OCI-LY7 (cell line): ENCODE measurements around the gene SERINC1.

Source experiments
- EZH2phosphoT487 ChIP-seq: fragments of 200-600 bp; sonication (generic); IDR thresholded peaks from 2 replicates; pipeline ENCODE4 v1.6.1; 2018; ENCODE audit warnings: low read depth, borderline replicate concordance, mild to moderate bottlenecking, mixed run types, antibody characterized with exemption, low read length, moderate library complexity, mixed read lengths
- TF ChIP-seq, protein P1 (sequence below): fragments of 200-600 bp; sonication (generic); conservative IDR thresholded peaks from 2 replicates; pipeline ENCODE4 v1.5.1; 2014; ENCODE audit warnings: mild to moderate bottlenecking, antibody characterized with exemption, low read length, moderate library complexity, mixed read lengths

DNA sequence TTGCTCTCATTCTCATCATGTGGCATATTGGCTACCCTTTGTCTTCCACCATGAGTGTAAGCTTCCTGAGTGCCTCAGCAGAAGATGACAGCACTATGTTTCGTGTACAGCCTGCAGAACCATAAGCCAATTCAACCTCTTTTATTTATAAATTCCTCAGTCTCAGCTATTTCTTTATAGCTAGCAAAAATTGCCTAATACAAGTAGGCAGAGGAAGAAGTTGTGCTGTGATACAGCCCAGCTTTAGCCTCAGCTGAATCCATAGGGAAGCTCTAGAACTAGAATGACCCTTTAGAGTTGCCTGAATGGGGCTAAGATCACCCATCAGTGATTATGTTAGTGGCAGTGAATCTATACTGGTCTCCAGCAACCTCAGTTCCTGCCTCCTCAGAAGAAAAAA lies 19.0 kb upstream of the SERINC1 start:
- TF ChIP-seq, protein P1, sequence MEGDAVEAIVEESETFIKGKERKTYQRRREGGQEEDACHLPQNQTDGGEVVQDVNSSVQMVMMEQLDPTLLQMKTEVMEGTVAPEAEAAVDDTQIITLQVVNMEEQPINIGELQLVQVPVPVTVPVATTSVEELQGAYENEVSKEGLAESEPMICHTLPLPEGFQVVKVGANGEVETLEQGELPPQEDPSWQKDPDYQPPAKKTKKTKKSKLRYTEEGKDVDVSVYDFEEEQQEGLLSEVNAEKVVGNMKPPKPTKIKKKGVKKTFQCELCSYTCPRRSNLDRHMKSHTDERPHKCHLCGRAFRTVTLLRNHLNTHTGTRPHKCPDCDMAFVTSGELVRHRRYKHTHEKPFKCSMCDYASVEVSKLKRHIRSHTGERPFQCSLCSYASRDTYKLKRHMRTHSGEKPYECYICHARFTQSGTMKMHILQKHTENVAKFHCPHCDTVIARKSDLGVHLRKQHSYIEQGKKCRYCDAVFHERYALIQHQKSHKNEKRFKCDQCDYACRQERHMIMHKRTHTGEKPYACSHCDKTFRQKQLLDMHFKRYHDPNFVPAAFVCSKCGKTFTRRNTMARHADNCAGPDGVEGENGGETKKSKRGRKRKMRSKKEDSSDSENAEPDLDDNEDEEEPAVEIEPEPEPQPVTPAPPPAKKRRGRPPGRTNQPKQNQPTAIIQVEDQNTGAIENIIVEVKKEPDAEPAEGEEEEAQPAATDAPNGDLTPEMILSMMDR, result no peak
- TF ChIP-seq EZH2phosphoT487, result no peak
